HG02610 (cell line): ENCODE data around the gene SCAMP5.

ENCODE experiments used
- ATAC-seq: cut with Tn5 transposase; IDR thresholded peaks from one replicate; pipeline ENCODE4 v1.9.1; 2021; ENCODE audit warnings: mild to moderate bottlenecking, moderate library complexity; ENCODE audit not compliant: unreplicated experiment

Gene SCAMP5, protein sequence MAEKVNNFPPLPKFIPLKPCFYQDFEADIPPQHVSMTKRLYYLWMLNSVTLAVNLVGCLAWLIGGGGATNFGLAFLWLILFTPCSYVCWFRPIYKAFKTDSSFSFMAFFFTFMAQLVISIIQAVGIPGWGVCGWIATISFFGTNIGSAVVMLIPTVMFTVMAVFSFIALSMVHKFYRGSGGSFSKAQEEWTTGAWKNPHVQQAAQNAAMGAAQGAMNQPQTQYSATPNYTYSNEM

DNA sequence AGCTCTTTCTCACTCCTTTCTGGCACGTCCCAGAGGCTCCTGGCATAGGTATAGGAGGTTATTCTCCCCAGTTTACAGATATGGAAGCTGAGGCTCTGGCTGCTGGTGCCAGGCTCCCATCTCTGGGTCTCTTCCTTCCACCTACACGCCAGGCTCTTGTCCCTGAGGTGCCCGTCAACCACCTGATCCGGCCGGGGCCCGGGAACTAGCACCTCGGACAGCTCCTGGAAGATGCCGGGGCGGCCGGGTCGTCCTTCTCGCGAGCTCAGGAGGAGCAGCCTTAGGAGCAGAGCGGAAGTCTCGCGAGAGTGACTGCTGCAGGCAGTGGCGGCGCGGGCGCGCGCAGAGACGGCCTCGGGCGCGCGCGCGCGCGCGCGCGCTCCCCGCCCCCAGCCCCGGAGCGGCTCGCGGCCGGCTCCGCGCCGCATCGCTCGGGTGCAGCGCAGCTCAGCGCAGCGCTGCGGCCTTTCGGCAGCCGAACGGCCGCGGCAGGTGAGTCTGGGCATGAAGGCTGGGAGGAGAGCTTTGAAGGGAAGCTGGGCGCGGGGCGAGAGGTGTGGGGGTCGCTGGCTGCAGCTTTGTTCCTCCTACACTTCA is at the start of gene SCAMP5:
TSS of gene SCAMP5 (plus strand) at position 382 of the 597 bp plus-strand sequence. CDS start 16,277 bp downstream, outside the sequence.
- peak; percentile 81 for ATAC-seq

DNA sequence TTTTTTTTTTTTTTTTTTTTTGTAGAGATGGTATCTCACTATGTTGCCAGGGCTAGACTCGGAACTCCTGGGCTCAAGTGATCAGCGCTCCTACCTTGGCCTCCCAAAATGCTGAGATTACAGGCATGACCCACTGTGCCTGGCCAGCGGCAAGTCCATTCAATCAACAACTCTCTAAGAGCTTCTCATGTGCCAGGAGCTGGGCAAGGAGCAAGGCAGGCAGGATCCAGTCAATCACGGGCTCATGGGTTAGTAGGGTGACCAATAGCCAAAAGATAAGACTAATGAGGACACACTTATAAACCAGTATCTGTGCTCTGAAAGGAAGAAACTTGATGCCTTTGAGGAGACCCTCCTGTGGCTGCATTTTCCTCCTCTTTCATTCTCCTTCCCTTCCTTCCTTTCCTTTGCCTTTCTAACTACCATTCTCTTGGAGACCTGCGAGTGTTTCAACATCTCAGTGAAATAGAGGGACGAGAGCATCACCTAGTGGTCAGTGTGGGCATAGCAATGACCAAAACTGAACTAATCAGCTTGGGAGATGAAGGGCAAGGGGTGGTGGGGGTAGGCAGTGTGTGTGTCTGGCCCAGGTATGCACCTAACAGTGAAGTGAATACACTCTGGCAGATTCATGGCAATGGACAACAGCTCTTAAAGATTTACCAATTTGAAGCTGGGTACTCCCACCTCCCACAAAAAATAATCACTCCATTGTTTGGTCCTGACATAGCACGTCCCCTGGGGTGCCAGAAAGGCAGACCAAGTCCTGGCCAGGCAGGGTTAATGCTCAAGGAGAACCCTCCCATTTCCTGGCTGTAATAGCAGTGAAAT is 45.1 kb upstream of the SCAMP5 start:
- no peak for ATAC-seq

DNA sequence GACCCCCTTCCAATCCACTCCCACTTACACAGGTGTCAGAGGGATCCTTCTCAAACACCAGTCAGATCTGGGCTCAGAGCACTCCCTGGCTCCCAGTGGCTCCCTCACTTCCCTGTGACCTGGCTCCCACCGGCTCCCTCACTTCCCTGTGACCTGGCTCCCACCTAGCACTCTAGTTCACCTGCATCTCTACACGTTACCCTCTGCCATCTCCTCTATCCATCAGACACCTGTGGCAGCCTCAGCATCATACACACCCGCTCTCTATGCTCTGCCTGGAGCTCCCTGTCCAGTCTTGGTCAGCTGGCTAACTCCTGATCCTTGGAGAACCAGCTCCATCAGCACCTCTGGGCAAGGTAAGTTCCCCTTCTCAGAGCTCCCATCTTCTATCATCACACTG is 44.4 kb upstream of the SCAMP5 start:
- ATAC-seq, result no peak

DNA sequence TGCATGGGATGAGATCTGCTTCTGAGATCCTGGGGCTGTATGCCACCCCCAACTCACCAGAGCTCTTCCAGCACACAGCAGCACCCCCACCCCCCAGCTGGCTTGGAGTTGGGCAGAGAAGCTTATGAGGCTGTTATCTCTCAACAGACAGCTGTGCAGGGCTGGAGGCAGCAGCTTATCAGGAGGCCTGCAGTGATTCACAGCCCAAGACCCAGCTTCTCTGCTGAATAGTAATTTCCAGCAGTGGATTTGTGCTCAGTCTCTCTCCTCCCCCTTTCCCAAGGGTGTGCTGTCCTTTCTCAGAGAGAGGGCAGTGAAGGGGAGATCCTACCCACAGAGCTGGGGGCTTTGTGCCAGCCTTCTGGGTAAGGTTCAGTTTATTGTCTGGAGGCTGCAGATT is 40.8 kb upstream of the SCAMP5 start:
- no peak for ATAC-seq

DNA sequence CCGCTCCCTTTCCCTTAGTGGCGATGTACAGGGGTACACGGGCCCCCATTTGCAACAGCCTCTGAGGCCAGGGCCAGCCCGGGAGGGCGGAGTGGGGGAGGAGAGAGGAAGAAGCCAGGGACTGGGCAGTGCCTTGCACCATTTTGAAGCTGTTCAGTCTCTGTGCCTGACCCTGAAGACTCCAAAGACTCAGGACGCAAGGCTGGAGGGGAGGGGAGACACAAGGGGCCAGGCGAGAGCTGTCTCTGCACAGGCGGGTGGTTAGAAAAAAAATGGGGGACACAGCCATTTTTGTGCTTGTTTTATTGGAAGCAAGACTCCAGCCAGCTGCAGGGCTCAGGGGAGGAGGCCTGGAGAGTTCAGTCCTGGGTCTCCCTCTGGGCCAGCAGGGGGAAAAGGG is 40.3 kb upstream of the SCAMP5 start:
- ATAC-seq, result no peak

DNA sequence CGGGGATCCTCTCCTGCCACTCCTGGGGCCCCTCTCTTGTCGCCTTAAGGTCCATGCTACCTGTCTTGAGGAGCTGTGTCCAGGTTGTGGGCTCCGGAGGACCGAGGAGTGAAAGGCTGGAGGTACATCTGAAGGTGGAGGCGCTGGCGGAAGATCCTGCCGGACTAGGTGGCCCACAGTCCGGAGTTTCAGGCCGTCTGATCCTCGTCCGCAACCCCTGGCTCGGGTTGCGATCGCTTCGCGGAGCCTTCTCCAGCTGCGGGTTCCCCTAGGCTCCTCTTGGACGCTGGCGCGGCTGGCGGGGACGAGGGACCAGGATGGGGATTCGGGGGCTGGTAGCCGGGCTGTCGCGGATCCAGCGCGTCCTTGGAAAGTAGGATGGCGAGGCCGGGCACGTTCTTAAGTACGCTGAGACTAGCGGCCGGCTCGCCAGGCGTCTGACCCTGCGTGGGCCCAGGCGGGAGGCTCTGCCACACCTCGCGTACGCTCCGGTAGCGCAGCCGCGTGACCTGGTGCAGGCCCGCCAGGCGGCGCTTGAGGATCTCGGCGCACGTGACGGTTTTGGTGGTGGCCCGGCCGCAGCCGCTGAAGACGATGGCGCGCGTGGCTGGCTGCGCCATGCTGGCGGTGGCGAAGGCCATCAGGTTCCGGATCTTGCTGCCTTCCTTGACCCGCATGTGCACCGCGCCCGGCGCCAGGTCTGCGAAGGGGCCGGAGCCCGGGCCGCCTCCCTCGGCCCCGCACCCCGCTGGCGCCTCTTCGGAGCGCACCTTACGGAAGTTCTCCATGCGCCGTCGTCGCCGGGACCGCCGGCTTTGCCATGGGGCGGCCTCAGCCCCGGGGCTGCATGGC is 39.3 kb upstream of the SCAMP5 start:
- ATAC-seq, result peak; percentile 44

DNA sequence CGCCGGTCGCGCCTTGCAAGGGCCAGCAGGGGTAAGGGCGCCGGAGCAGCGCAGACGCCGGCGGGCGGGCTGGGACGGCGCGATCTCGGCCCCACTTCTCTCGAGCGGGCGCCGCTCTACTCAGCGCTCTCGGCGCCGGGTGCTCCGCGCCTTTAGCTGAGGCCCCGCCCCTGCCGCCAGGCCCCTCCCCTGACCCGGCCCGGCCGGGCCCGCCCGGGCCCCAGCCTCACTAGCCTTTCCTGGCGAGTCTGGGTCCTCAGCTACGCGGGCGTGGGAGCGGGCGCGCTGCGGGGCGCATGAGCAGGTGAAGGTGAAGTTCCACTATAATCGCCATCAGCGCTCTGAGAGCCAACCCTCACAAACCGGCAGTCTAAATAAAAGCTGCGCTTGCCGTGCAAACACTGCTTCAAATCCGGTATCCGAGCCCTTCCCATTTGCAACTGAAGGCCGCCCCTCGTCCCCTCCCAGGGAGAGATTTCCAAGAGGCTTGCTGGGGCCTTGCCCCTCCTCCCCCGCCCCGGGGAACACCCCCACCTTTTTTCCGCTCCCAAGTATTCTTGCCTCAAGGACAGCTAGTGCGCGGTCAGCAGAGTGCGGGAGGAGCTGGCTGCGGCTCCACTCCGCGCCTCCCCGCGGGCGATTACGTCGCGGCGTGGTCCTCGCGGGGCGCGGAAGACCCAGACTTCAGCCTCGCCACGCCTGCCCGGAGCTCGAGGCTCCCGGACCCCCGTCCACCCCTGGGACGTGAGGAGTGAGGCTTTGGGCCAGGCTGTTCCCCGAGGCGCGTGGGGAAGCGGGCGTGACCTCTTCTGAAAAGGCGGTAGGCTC is 38.5 kb upstream of the SCAMP5 start, which contains the start of gene RPP25:
TSS of gene RPP25 (minus strand) at position 125 of the 828 bp plus-strand sequence. CDS start 189 bp downstream, outside the sequence.
- peak; percentile 81 for ATAC-seq

DNA sequence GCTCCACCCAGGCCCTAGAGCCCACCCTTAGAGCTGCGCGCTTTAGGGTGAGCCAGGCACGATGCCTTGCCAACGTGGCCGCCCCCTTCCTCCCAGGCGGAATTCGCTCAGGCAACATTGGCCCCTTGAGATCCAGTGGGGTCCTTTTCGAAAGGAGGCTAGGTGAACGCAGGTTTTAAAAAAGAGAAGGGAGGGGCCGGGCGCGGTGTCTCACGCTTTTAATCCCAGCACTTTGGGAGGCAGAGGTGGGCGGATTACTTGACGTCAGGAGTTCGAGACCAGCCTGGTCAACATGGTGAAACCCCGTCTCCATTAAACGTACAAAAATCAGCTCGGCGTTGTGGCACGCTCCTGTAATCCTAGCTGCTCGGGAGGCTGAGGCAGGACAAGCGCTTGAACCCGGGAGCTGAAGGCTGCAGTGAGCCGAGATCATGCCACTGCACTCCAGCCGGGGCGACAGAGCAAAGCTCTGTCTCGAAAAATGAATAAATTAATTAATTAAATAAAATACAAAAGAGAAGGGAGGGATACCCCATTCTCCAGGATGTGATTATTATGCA is 37.8 kb upstream of the SCAMP5 start:
- ATAC-seq, result no peak

DNA sequence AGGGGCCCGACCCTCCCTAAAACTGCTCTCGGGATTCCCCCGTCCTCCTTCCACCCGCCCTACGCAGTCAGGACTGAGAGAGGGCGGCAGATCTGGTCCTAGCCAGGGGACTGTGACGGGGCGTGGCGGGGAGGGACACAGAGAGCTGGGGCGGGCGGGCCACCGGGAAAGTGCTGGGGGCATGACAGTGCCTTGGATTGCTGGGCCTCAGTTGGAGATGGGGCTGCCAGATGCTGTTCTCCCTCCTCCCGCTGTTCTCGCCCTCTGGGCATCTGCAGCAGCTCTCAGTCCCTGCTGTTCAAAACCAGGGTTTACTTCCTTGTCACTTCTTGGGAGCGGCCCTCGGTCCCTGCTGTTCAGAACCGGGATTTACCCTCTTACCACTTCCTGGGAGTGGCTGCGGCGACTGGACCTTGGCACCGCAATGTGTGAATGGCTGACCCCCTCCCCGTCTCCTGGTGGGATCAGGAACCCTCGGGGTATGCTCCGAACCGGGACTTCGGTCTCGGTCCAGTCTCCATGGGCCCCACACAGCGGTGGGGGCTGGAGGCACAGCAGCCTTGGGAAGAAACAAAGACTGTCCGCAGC is 36.9 kb upstream of the SCAMP5 start:
- ATAC-seq, result no peak

DNA sequence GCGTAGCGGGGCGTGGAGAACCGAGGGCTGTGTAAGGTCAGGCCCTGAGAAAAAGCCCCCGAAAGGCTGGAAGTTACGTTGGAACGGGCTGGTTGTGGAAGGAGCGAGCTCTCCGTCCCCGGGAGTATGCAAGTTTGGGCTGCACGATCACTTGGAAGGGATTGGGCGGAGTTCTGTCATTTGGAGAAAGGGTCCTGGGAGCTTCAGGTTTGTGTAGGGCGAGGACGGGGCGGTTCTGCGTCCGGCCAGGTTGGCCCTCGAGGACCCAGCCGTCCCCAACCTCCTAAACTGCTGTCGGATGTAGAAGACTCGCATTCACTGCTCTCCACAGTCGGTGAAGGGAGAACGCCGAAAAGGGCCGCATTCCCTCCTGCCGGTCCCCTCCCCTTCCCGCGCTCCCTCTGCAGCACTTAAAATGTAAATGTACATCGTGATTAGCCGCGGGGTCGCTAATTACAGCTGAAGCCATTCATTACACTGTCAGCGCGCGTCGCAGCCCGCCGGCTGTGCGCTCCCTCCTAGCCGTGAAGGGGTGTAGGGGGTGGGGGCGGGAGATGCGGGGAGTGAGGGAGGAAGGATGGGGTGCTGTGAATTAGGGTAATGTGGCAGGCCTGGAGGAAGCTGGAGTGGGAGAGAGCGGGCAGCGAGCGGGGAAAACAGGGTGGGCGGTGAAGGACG is 36.3 kb upstream of the SCAMP5 start:
- ATAC-seq, result no peak

DNA sequence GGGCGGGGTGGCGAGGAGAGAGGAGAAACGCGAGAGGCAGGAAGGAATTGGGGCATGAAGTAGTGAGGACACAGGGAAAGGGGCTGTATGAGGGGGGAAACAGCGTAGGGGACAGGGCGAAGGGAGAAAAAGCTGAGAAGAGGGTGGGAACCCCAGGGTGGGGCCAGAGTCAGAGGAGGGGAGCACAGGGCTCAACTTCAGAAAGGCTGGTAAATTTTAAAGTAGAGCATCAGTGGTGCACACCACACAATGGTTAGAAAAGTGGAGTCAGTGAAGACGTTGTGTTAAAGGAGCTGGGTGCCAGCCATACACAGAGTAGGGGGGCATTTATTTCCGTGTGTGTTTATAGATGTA is 35.8 kb upstream of the SCAMP5 start:
- no peak for ATAC-seq

DNA sequence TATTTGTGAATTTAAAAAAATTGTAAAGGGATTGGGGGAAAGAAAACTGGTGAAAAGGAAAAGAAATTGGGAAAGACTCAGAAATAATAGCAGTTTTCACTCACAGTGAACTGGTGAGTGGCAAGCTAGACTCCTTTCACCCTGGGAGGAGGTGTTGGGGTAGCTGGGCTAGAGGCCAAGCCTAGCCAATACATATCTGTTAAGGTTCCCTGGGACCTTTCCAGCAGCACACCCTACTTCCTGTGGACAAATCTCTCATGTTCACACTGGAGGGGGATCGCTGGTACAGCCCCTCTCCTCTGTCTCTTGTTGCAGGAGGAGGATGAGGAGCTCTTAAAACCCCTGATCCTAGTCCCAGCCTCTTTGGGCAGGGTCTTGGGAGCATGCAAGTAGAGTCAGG is 35.1 kb upstream of the SCAMP5 start:
- no peak for ATAC-seq

DNA sequence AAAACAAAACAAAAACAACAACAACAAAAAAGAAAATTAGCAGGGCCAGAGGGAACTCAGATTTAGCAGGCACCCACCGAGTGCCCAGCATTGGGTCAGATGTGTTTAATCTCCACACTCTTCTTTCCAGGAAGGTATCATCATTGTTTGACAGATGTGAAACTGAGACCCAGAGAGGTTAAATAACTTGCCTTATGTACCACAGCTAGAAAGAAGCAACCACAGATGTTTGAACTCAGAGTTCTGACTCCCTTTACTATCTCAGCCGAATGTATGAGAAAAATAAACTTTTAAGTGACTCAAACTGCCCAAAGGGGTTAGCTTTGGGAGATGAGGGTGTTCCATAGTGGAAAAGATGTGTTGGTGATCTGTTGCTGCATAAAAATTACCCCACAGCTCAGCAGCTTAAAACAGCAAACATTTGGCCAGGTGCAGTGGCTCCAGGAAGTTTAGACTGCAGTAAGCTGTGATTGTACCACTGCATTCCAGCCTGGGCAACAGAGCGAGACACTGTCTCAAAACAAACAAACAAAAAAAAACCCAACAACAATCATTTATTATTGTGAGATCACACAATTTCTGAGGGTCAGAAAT is 34.3 kb upstream of the SCAMP5 start:
- ATAC-seq, result no peak

DNA sequence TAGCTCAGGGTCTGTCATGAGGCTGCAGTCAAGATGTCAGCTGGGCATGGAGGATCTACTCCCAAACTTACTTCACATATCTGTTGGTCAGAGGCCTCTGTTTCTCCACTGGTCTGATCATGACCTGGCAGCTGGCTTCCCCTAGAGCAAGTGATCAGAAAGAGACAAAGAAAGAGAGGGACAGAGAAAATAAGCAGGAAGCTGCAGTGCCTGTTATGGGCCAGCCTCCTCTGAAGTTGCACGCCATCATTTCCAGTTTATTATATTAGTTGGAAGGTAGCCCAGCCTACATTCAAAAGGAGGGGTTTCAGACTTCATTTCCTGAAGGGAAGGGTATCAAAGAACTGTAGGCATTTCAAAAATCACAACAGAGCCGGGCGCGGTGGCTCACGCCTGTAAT is 33.7 kb upstream of the SCAMP5 start:
- no peak for ATAC-seq

DNA sequence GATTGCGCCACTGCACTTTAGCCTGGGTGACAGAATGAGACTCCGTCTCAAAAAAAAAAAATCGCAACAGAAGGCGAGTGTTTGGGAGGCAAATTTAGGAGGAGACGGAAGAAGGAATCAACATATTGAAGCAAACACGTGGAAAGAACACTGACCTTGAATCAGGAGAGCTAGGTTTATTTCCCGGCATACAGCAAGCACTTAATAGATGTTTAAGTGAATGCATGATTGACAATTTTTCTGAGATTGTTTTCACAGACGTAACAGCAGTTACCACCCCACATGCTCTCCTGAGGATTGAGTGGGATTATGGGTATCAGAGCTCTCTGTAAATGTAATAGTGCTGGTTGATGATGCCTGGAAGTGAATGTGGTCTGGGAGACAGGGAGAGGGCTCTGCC is 33.1 kb upstream of the SCAMP5 start:
- no peak for ATAC-seq

DNA sequence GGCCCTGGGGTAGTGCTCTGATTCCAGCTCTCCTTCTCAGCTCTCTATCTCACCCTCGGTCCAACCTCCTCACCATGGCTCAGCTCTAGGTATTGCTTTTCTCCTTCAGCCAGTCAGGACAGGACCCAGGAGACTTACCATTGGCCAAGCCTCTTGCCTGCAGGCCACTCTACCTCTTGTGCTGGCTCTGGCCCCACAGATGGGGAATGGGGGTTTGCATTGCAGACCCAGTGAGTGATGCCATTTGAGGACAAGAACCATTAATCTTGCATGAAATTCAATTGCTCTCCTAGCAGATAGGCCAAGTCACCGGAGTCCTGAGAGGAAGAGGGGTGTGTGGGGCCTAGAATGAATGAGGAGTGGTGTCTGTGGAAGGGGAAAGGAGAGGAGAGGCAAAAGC is 32.7 kb upstream of the SCAMP5 start:
- no peak for ATAC-seq

DNA sequence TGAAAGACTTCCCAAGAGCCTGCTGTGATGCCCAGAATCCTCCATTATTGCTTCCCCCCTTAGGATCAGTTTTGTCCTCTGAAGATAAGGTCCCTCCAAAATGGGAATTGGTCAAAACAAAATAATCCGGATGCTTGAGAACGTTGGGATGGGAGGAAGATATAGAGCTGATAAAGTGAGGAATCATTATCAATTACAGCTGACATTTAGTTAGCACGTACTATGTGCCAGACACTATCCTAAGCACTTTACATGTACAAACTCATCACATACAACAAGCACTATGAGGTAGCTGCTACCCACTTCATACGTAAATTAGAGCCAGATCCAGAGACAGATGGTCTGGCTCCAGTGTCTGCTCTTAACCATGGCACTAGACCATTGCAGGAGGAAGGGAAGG is 32.1 kb upstream of the SCAMP5 start:
- no peak for ATAC-seq

DNA sequence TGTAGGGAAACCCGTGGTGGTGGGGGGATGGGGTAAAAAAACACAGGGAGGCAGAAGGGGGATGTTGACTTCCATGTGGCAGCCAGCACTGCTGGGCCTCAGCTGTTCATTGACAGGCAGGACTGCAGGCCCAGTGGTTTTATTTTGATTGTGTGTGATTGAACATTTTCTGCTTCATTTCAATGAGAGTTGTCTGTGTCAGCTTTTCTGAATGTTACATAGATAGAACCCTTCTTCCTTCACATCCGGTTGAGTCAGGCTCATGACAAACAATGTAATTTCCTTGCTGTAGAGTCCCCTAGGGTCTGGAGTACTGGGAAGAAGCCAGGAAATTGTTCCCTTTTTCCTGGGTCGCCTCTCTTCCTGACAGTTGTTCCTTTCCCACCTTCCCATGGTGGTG is 30.6 kb upstream of the SCAMP5 start:
- no peak for ATAC-seq

DNA sequence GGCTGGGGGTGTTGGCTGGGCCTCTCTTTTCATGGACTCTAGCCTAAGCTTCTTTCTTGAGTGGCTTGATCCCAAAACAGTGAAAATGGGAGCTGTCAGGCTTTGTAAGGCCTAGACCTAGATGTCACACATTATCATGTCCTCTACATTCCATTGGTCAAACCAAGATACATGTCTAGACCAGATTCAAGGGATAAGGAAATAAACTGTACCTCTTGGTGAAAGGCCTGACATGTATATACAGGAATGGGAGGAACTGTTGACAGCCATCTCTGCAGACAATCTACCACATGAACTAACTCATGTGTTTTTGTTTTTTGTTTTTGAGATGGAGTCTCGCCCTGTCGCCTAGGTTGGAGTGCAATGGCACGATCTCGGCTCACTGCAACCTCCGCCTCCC is 27.7 kb upstream of the SCAMP5 start:
- no peak for ATAC-seq
